NCI-H187 (cell line): Measurements from ENCODE around the gene C1orf198.

ENCODE experiments used
- DNase-seq, 2 experiments: peaks; one replicate each; lab custom pipeline; 2025; lab: John Stamatoyannopoulos, UW

Gene C1orf198

DNA sequence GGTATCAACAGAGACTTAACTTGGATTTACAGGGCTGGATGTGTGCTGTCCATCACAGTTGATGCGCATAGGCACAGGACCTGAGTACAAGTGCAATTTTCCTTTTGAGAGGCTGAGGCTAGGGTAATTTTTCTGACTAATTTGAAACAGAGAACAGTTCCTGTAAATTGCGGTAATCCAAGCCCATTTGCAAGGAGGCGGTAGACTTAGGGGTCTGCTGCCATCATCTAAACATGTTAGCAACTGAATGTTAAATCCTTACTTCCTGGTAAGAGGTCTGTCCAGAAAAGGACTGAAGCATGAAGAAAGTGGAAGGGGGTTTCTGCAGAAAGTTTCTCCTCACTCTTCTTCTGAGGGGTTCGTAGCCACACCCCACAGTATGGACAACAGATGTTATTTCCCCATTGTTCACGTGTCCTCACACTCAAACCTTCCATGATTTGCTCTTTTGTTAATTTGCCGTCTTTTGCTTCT lies 23.7 kb upstream of the C1orf198 start:
- DNase-seq = no peak

- no peak for DNase-seq
These were observed 23.1 kb upstream of the C1orf198 start for GRCh38 chr1:230891413-230891812.

GRCh38 chr1:230884646-230885045 lies 16.3 kb upstream of the C1orf198 start:
- DNase-seq = no peak

GRCh38 chr1:230883967-230884366 lies 15.6 kb upstream of the C1orf198 start:
- DNase-seq = no peak

- no peak for DNase-seq
These were observed 11.5 kb upstream of the C1orf198 start for GRCh38 chr1:230879778-230880177.

- DNase-seq = no peak
These were observed 10.3 kb upstream of the C1orf198 start for GRCh38 chr1:230878591-230878990.

- DNase-seq = no peak
These were observed 9.7 kb upstream of the C1orf198 start for GRCh38 chr1:230877924-230878590.

- DNase-seq = no peak
These were observed 9.0 kb upstream of the C1orf198 start for GRCh38 chr1:230877146-230877923.

GRCh38 chr1:230876660-230877059 lies 8.3 kb upstream of the C1orf198 start:
- no peak for DNase-seq

- no peak for DNase-seq
These were observed 7.0 kb upstream of the C1orf198 start for GRCh38 chr1:230875370-230875769.

- DNase-seq = no peak
These were observed 2.6 kb upstream of the C1orf198 start for GRCh38 chr1:230870916-230871315.

GRCh38 chr1:230869500-230869899 lies 1.2 kb upstream of the C1orf198 start:
- no peak for DNase-seq

DNA sequence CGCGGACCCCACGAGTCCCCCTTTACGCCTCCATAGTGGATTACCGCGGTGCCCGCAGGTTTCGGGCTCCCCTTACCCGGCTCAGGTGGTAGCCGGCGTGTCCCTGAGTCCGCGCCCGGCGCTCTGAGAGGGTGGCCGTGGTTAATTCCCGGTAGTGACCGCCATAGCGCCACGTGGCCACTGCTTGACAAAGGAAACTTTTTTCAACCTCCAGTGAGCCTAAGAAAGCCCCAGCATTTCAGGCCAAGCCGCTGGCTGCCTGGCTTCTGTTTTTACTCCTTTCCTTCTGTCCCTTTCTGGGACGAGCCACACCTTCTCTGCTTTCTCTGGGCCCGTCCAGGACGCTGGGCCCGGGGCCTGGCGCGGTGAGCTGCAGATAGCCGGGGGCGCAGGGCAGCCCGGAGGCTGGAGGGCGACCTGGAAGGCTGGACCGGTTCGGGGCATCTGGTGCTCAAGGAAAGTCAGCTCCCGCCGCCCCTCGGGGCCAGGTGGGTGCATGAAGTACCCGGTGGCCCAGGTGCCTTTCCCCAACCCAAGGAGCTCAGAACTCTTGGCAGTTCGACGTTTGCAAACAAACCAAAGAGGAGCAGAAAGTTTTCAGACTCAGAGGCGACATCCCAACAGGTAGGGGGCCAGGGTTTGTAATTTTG lies 540 bp upstream of the C1orf198 start:
- DNase-seq = no peak

DNA sequence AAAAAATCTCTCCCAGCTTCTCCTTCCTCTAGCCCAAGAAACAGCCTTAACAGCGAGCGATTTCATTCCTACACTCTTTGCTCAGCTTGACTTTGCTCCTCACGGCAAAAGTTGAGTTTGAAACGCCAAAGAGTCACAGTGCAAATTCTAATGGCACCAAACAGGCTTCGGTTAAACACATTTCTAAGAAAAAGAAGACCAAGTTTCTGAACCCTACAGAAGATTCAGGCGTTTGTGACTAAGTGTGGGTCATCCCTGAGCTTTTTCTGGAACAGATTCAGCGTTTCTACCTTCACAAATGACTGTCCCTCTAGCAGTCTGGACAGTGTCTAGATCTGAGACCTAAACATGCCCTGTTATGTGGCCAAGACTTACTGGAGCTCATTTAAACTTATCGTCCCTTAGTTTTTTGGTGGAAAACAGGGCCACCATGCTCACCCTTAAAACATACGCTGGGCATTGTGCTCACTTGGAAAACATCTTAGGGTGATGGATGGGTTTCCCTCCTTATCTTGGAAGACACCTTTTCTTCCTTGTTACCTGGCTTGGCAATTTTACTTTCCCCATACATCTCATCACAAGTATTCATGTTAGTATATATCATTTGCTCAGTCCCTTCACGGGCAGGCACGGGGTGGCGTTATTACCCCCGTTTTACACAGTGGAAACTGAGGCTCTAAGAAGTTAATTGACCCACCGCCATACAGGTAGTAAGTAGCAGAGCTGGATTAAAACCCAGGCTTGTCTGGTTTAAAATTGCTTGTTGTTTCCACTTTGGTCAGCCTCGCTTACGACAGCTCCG lies 1.0 kb downstream of the C1orf198 start:
- no peak for DNase-seq

- no peak for DNase-seq
These were observed 1.9 kb downstream of the C1orf198 start for GRCh38 chr1:230866171-230867070.

- no peak for DNase-seq
These were observed 3.1 kb downstream of the C1orf198 start for GRCh38 chr1:230865062-230865817.

DNA sequence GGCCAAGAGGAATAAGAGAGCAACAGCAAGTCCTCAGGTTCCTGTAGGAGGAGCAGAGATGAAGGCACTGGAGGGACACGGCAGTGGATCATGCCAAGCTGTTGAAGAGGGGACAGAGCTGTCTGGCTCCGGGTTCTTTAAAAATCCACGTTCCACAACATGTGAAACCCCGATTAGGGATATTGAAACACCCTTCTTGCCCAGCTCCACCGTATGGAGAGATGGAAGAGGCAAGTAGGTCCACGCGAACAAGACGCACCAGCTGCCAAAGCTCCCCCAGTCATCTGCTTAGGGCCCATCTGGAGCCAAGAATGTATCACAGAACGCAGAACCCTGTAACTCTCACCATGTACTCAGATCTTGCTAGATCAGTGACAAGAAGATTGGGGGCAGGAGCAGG lies 3.9 kb downstream of the C1orf198 start:
- no peak for DNase-seq

- no peak for DNase-seq
These were observed 4.9 kb downstream of the C1orf198 start for GRCh38 chr1:230863449-230863848.

- DNase-seq = no peak
These were observed 6.2 kb downstream of the C1orf198 start for GRCh38 chr1:230861970-230862595.

DNA sequence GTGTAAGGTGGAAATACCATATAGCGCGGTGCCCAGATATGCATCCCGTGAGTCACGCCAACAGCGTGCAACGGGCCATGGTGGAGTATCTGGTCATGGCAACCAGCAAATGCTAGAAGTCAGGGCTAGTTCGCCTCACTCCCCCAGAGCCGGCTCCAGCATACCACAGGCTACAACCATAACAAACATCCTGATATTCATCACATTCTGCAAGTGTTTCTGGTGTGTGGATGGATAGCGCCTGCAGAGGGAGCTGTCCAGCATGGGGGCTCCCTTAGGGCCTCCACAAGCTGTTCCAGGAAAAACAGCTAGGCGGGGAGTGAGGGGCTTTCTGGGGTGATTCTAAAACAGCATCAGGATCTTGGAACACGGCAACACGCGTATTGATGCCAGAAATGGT lies 6.8 kb downstream of the C1orf198 start:
- DNase-seq = no peak
